NCI-H226 (cell line): ENCODE results near the gene CIB4.
"Not testable (repeated sequence)": the region's sequence is repeated elsewhere in the genome, so short reads cannot be mapped to it uniquely, and the experiment has no call there.

Experiments
- DNase-seq: peaks from one replicate; pipeline ENCODE4 v3.0.0-alpha.2; 2015

CIB4 gene

DNA sequence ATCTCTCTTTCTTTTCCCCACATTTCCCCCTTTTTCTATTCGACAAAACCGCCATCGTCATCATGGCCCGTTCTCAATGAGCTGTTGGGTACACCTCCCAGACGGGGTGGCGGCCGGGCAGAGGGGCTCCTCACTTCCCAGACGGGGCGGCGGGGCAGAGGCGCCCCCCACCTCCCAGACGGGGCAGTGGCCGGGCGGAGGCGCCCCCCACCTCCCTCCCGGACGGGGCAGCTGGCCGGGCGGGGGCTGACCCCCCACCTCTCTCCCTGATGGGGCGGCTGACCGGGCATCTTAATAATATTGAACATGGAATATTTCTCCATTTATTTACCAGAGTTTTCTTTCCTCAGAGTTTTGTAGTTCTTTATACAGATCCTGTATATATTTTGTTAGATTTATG, 24.1 kb upstream of the CIB4 start:
- not testable (repeated sequence) for DNase-seq

DNA sequence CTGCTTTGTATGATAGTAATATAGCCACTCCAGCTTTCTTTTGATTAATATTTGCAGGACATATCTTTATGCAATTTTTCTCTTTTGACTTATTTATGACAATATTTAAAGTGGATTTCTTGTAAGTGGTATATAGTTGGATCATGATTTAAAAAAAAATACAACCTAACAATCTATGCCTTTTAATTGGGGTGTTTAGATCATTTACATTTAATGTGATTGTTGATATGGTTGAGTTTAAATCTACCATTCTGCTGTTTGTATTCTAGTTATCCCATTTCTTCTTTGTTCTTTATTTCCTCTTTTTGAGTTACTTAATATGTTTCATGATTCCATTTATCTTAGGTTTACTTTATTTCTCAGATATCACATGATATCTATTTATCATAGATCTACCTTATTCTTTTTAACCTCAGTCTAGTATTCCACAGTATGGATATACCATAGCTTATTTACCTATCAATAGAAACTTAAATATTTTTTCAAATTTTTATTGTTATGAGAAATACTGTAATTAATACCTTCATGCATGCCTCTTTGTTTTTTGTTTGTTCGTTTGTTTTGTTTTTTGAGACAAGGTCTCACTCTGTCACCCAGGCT, 19.3 kb upstream of the CIB4 start:
- no peak for DNase-seq

DNA sequence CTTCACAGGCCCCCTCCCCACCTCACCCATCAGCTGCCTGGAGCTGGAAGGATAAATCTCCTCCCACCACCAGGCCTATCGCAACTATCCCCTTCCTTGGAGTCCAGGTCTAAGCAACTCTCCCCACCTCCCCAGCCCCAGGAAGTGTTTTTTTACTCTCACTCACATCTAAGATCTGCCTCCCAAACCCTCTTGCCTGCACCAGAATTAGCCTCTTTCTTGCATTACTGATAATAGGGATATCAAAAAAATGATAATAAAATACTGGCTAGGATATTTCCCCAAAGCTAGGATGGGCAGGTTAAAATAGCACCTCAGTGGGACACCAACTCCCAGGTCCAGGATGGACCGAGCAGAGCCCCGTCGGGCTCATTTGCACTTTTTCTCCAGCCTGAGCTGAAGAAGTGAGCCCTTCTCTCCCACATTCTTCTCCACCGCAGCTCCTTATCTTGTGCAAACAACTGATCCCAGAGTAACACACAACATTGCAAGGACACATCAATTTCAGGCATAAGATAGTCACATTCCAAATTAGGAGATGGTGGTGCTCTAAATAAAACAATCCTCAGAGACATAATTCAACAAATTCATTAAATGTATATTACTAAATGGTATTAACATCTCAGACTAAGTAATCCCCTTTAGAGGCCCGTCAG, 17.7 kb upstream of the CIB4 start:
- DNase-seq, result no peak

DNA sequence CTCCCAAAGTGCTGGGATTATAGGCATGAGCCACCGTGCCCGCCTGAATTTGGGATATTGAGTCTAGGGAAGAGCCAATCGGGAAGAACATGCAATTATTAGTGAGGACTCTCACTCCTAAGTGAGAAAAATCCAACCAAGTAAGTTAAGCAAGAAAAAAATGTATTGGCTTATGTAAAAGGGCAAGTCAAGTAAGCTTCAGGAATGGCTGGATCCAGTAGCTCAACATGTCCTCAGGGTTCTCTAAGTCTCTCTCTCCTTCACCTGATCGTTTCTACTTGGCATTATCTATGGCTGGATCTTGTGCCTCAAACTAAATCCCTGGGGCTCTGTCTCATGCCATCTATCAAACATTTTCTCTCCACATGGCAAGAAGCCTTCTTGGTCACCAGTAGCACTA, 16.1 kb upstream of the CIB4 start:
- DNase-seq, result no peak

DNA sequence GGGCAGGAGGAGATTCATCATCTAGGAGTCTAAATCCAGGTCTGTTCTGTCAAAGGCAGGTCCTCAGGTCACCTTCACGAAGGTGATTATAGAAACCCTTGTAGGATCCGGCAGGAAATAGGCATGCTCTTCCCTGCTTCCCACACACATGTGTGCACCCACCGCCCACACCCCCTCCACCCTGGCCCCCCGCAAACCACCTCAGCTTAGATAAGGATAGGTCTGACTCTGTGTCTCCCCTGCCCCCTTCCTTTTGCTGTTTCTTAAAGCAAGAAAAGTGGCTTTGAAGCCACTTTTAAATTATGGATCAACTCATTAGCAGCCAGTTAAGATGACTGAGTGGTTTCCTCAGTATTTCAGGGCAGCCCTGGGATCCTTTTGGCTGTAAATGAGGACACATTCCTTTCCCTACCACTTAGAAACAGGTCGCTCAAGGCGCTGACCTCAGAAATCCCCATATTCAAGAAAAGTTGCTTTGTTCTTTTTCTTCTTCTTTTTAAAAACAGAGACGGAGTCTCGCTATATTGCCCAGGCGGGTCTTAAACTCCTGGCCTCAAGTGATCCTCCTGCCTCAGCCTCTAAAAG, 14.5 kb upstream of the CIB4 start:
- DNase-seq, result no peak

DNA sequence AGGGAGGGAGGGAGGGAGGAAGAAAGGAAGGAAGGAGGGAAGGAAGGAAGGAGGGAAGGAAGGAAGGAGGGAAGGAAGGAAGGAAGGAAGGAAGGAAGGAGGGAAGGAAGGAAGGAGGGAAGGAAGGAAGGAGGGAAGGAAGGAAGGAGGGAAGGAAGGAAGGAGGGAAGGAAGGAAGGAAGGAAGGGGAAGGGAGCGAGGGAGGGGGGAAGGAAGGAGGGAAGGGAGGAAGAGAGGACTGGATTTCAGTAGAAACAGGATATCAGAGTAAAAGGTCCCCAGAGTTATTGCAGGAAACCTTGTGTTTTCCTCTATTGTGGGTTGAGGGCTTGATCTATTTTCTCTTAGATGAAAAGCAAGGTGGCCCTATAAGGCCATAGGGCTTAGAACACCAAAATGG, 14.0 kb upstream of the CIB4 start:
- not testable (repeated sequence) for DNase-seq

DNA sequence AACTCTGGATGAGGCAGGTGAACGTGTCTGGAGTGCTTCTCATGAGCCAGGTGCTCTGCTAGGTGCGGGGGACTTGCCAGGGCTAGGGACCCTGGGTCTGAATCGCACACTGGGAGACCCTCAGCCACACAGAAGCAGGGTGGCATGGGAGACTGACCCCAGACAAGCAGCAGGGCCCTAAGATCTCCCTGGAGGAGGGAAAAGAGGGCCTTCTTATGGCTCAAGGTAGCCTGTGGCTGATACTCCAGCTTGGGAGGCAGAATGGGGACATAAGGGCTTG, 12.8 kb upstream of the CIB4 start:
- no peak for DNase-seq

DNA sequence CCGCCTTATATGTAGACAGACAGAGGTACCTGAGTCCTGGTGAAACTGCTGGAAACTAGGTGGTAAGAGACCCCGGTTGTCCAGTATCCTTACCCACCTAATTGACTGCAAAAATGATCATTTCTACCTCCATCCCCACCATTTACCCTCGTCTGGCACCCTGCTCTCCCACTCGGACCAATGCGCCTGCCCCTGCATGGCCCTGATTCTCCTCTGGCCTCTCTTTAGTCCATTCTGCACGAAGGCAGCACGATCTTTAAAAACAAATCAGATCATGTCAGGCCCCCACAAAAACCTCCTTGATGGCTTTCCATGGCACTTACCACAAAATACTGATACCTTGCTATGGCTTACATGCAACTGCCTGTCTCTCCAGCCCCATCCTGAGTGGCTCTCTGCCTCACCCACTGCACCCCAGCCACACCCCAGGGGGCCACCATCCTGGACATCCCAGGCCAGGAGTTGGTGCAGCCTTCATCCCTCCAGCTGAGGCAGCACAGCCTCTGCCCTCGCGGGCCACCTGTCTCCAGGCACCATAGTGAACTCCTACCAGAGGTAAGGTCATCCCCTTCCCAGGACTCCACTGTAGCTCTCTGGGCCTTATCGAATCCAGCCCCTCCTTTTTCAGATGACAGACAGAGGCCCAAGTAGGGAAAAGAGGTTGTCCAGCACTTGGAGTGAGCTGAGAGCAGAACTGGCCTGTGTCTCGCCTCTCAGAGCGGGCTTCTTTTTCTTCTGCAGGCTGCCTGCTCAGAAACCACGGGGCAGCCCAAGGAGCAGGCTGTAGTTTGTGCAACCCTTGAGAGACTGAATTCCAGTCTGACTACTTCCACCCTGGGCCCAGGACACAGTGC, 12.3 kb upstream of the CIB4 start:
- DNase-seq, result no peak

DNA sequence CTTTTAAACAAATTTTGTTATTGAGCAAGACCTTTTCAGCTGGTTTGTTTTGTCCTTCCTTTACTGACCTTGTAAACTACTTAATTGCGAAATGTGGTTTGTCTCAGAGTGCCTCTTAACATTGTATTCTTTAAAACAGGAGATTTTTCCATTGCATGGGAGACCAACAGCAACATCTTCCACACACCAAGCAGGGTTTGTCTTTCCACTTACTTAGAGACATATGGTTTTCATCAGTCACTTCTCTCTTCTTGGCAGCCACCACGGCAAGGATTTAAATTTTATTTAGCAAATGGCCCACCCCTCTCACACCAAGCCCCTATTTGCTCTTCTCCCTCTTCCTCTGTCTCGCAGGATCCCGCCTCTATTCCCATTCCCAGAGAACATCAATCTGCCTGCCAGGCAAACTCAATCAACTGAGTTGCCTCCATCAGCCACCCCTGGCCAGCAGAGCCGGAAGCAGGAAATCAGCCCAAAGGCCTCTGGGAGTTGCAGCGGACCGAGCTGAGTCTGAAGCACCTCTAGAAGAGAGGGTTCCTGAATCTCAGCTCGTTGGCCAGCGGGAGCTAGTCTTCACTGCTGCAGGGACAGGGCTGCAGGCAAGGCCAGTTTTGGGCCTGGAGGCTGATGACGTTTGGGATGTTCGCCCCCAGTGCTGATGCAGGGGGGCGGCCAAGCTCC, 11.3 kb upstream of the CIB4 start:
- no peak for DNase-seq

DNA sequence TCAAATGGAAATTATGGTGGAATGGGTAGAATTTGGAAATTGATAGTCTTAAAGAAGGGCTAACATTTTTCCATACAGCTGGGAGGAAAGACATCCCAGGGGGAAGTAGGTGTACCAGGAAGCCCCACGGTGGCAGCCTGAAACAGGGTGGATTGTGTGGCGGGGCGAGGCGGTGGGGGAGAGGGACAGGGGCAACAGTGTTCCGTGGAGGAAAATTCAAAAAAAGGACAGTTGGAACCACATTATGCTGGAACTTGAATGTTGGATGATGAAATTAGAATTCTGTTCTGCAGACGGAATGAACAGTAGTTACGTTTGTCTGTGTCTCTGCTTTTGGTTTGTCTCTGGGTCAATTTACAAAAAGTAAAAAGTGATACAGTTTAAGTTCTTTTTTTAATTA, 10.6 kb upstream of the CIB4 start:
- no peak for DNase-seq

DNA sequence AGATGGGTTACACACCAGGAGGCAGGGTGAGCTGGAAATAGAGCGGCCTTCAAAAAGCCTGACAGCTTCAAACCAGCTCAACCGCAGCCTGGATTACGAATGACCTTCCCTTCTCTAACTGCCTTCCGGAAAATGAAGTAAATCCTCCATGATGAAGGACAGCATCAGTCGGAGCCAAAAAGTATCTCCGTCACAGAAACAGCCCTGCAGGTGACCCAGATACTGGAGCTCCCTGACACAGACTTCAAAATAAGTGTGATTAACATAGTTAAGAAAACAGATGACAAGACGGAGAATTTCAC, 10.3 kb upstream of the CIB4 start:
- no peak for DNase-seq

DNA sequence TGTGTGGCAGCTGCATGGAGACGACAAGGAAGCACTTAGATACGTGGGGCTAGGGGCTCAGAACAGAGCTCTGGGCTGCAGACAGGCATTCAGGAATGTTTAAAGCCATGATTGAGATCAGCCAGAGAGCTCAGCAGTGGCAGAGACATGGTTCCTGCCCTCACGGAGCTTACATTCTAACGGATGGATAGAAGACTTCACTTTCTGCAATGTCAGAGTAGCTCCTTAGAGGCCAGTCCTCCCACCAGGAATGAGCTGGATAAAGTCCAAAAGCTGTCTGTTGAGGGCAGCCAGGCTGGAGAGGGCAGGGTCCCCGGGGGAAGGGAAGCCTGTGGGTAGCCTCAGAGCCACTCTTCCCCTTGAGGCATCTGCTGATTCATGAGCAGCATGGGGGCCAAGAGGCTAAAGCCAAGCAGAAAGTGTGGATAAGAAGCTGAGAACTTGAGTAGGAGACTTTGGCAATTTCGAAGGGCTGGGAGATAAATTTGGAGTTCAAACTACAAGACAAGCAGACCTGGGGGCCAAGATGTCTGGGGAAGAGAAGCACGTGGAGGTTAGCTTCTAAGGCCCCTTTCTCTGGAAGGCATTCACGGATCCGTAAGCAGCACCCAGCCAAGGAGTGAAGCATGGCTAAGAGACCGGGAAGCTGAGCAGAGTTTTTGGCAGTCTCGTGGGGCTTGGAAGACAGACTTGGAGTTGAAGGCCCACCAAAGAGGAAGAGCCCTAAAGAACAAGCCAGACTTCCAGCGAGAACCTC, 9.7 kb upstream of the CIB4 start:
- no peak for DNase-seq

DNA sequence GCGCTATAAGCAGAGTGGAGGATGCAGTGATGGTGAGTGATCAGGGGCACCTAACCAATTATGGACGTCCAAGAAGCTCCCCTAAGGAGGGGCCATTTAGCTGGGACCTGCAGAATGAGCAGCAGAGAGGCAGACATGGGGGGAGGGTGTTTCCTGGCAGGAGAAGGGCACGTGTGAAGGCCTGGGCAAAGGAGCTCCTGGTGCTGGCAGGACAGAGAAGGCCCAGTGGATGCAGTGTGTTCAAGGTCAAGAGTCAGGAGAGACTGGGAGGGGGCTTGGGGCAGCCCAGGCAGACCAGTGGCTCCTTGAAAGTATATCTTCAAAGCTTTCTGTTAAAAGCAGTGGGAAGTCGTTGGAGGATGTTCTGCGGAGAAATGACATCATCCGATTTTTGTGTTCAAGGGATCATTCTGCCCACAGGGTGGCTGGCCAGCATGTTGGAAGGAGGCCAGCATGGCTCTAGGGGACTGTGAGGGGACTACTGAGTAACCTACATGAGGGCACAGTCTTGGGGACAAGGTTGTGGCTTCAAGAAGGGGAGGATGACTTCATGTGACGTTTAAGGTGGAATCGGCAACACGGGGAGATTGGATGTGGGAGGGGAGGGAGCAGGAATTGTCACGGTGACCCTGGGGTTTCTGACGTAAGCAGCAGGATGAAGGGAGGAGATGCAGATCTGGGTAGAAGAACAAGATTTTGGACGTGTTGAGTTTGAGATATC, 9.0 kb upstream of the CIB4 start:
- DNase-seq, result no peak

DNA sequence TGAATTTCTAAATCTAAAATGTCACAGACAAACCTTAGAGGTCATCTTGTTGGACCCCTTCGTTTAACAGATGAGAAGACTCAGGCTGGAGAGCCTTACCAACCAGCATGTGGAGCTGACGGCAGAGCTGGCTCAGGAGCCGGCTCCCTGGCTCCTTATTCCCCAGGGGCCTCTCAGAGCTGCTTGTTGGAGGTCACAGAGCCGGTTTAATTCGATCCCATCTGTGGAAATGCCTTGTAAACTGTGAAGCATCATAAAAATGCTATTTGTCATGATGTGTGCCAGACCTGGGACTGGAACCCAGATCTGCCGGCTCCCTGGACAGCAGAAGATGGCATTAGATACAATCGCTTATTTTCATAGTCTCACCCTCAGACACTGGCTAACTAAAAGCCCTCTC, 8.2 kb upstream of the CIB4 start:
- DNase-seq, result no peak

DNA sequence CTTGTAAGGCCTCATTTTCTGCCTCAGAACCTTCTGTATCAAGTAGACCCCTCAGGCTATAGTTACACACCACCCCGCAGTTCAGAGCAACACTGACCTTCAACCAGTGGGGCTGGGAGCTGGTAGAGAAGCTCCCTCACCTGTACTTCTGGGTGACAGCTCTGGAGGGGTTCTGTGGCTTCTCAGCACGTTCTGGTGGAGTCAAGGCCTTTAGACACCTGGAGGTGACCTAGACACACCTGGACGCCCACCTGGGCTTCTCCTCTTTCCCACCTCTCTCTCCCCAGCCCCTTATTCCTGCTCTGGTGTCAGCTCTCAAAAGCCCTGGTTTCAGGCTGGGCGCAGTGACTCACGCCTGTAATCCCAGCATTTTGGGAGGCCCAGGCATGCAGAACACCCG, 7.3 kb upstream of the CIB4 start:
- DNase-seq, result no peak

DNA sequence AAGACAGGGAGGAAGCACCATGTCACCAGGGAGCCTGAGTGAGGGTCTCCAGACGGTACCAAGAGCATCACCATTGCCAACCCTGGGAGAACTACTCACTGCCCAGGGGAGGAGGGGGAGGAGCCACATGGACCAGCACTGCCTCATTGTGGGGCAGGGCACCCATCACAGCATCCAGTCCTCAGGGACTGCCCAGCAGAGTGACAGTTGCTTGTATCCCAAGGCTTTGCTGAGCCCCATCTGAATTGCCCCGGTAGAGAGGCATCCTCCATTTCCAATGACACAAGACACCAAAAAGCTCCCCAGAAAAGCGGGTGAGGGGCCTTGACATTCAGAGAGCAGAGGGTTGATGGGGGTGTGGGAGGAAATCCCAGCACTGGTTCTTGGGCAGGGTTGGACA, 6.8 kb upstream of the CIB4 start:
- no peak for DNase-seq

DNA sequence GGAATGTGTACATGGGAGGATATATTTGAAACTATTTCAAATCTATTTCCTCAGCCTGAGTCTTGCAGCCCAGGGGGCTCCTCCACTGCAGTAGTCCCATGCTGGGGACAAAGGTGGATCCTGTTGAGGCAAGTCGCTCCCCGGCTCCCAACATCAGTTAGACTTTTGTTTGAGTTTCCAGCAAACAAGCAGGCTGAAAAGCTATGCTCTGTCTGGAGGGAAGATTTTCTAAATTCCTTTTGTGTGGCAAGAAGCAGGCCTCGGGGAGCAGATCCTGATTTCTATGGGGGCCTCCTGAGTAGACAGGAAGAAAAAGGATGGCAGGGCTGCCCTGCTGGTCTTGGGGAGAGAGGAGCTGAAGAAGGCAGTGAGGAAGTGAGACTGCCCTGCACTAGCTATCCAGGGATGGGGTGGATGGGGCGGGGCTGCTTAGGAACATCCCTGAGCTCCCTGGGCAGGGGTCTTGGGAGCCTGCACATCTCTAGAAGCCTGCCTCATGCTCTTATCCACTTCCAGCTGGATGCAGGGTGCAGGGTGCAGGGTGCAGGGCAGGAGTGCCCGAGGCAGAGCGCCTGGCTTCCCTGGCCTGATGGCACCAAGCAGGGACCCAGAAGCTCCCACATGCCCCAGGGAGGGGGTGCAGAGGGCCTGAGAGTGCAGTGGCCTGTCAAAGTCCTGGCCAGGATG, 6.0 kb upstream of the CIB4 start:
- DNase-seq, result no peak

DNA sequence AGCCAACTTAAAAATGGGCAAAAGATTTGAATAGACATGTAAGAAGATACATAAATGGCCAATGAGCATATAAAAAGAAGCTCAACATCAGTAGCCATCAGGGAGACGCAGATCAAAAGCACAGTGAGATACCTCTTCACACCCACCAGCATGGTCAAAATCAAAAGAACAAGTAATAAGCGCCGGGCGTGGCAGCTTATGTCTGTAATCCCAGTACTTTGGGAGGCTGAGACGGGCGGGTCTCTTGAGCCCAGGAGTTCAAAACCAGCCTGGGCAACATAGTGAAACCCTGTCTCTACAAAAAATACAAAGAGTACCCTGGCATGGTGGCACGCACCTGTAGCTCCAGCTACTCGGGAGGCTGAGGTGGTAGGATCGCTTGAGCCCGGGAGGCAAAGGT, 4.6 kb upstream of the CIB4 start:
- no peak for DNase-seq

DNA sequence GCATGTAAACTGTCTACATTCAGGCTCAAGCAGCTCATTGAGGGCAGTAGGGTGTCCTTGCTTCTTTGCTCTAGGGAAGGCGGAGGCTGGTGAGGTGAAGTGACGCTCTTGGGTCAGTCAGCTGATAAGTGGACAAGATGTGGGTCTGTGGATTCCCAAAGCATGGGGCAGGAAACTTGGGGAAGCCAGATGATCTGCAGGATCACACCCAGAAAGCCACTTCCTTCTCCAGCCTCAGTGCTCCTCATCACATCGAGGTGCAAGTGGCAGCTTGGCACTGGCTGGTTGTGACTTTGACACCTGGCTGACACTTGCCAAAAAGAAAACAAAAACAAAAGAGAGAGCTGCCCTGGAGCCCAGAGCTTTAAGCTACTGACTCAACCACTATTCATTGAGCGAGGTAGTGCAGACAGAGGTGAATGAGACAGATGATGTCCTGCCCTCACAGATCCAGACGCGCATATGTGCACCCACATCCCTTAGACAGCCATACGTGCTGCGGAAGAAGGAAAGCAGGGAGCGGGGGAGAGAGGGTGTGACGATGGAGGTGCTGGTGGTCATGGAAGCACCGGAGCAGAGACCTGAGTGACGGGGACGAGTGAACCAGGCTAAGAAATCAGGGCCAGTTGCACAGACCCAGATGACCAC, 3.1 kb upstream of the CIB4 start:
- no peak for DNase-seq

DNA sequence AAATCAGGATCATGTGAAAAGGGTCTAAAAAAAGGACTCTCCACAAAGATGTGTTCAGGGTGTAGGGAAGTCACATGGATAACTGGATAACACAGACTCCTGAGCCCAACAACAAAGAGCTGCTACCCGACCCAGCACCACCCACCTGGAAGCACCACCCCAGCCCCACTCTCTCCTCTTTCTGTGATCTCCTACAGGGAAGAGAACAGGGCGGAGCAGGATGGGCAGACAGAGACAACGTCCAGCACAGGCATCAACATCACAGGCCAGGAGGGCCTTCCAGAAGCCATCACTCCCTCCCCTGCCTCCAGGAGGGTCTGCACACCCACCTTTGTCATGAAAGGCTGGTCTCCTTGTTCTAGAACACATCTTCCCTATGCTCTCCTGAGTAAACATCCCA, 1.3 kb upstream of the CIB4 start:
- DNase-seq, result no peak

DNA sequence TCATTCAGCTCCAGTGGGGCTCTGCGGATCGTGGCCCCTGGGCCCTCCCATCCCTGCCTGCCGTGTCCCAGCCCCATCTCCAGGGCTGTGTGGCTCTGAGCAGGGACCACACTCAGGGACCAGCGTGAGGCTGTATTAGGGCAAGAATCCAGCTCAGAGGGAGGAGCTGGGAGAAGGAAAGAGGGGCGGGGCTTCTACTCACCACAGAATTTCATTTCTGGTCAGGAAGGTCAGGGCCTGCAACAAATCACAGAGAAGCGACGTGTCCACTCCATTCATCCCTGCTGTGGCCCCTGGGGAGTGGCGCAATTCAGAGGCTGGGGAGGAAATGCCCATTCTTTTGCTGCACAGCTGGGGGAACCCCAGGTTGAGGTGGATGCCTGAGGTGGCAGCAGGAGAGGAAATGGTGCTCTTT, 828 bp downstream of the CIB4 start:
- peak; percentile 77 for DNase-seq
